ENCODE data around the gene CARMIL1. TPM values are rescaled to one million over a fixed set of nuclear protein-coding genes. Genes with fewer than 3 reads are reported as not detected.

Gene CARMIL1
- 7.5 to 10.6 TPM (median 8.0 TPM) in 5 replicates for total RNA-seq (2022; extraction: Qiagen RNA extraction; ENCODE audit: low read depth)

DNA sequence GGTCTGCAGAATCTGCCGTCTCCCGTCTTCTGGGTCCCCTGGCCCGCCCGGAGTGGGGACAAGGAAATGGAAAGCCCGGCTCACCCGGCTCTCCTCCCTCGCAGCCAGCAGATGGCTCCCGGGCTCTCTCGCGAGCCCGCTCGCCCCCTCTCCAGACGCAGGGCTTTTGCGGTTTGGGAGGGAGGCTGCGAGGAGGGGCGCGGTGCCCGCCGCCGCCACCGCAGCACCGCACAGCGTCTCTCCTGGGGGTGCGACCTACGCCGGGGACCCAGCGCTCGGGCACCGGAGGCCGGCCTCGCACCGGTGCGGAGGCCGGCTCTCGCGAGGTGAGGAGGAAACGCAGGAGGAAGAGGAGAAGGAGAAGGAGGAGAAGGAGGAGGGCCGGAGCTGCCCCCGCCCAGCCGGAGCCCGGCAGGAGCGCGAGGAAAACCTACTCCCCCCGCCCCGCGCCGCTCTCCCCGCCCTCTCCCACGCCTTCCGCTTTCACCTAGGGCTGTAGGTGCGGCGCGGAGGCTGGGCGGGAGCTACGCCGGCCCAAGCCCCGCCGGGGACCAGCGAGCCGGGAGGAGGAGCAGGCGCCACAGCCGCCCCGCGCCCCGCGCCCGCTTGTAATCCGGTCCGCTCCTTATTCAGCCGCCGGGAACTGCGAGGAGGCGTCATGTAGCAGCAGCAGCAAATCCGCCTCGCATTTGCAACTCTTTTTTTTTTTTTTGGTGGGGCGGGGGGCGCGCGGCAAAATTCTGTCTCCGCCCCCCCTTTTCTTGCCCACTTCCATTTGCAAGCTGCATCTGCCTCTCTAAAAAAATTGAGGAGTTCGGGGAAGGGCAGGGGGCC, at the start of gene CARMIL1:
CARMIL1 (plus strand) TSS at position 461 of the 834 bp plus-strand sequence. CDS start 422 bp downstream, outside the sequence.

DNA sequence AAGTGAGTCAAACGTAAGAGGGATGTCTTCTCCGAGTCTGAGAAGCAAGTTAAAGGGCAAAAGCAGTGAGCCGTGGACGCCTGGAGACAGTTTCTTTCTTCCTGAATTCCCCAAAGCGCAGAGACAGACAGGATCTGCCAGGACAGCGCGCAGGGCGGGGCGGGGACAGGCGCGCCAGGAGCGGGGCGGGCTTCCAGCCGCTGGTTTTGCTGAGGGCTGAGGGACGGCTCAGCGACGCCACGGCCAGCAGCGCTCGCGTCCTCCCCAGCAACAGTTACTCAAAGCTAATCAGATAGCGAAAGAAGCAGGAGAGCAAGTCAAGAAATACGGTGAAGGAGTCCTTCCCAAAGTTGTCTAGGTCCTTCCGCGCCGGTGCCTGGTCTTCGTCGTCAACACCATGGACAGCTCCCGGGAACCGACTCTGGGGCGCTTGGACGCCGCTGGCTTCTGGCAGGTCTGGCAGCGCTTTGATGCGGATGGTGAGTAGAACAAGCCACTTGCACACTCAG, 372.9 kb downstream of the CARMIL1 start, which contains the start of gene SCGN:
SCGN (plus strand) TSS at position 209 of the 509 bp plus-strand sequence; CDS start at position 398, 189 bp downstream.

